BLaER1 (cell line): ENCODE measurements around the gene LGI2.
"Not testable (repeated sequence)": the region's sequence is repeated elsewhere in the genome, so short reads cannot be mapped to it uniquely, and the experiment has no call there.

Source experiments
- H3K27ac ChIP-seq: shearing (Covaris generic); formaldehyde crosslinking; 2 replicates; pipeline ENCODE4 v1.8.1; 2022
- H3K27me3 ChIP-seq: shearing (Covaris generic); formaldehyde crosslinking; 2 replicates; pipeline ENCODE4 v1.8.1; 2022
- H3K36me3 ChIP-seq: shearing (Covaris generic); formaldehyde crosslinking; 2 replicates; pipeline ENCODE4 v1.8.1; 2022
- H3K4me1 ChIP-seq: shearing (Covaris generic); formaldehyde crosslinking; 2 replicates; pipeline ENCODE4 v1.8.1; 2022
- H3K4me2 ChIP-seq: shearing (Covaris generic); formaldehyde crosslinking; 2 replicates; pipeline ENCODE4 v1.8.1; 2022
- H3K4me3 ChIP-seq: shearing (Covaris generic); formaldehyde crosslinking; 2 replicates; pipeline ENCODE4 v1.8.1; 2022
- H3K9ac ChIP-seq: shearing (Covaris generic); formaldehyde crosslinking; 2 replicates; pipeline ENCODE4 v1.8.1; 2022
- H3K9me3 ChIP-seq: shearing (Covaris generic); formaldehyde crosslinking; 2 replicates; pipeline ENCODE4 v1.8.1; 2022
- H4K20me1 ChIP-seq: shearing (Covaris generic); formaldehyde crosslinking; 2 replicates; pipeline ENCODE4 v1.8.1; 2022
- Cebpa-rat ChIP-seq: shearing (Covaris generic); IDR thresholded peaks from 2 replicates; pipeline ENCODE4 v1.8.1; 2022

The LGI2 gene

GRCh38 chr4:25065431-25065858, 34.7 kb upstream of the LGI2 start:
- Histone ChIP-seq H3K36me3 (no peaks in the 10 kb centered on the region), H4K20me1 (no peaks in the 10 kb centered on the region), H3K4me2 (no peak overlapping the region), H3K27me3 (no peaks in the 10 kb centered on the region), H3K4me1 (no peaks in the 10 kb centered on the region), H3K27ac (no peak overlapping the region), H3K9ac (no peak overlapping the region), H3K9me3 (no peaks in the 10 kb centered on the region; the same call in 1 of the 2 replicates), H3K4me3 (no peak overlapping the region)
- no peak for TF ChIP-seq Cebpa-rat

- H3K4me3 ChIP-seq, H3K9ac ChIP-seq, H3K4me1 ChIP-seq, H3K4me2 ChIP-seq, H3K9me3 ChIP-seq, H4K20me1 ChIP-seq, H3K27me3 ChIP-seq, H3K27ac ChIP-seq, H3K36me3 ChIP-seq: not testable (repeated sequence)
Observed at GRCh38 chr4:25064447-25064846, 33.7 kb upstream of the LGI2 start.

GRCh38 chr4:25063116-25063515, 32.4 kb upstream of the LGI2 start:
- no peak for TF ChIP-seq Cebpa-rat
- Histone ChIP-seq H3K4me2 (no peak overlapping the region), H3K27ac (no peak overlapping the region), H3K9ac (no peak overlapping the region), H3K4me1 (no peaks in the 10 kb centered on the region), H3K36me3 (no peaks in the 10 kb centered on the region), H4K20me1 (no peaks in the 10 kb centered on the region), H3K27me3 (no peaks in the 10 kb centered on the region), H3K4me3 (no peak overlapping the region), H3K9me3 (no peaks in the 10 kb centered on the region; the same call in 1 of the 2 replicates)

GRCh38 chr4:25062098-25062497, 31.4 kb upstream of the LGI2 start:
- no peaks in the 10 kb centered on the region for H3K4me1 ChIP-seq
- no peaks in the 10 kb centered on the region for H4K20me1 ChIP-seq
- no peak overlapping the region for H3K27ac ChIP-seq
- no peaks in the 10 kb centered on the region; the same call in 1 of the 2 replicates for H3K9me3 ChIP-seq
- H3K4me2 ChIP-seq: no peak overlapping the region
- H3K36me3 ChIP-seq: no peaks in the 10 kb centered on the region
- H3K27me3 ChIP-seq: no peaks in the 10 kb centered on the region
- no peak for TF ChIP-seq Cebpa-rat
- no peak overlapping the region for H3K9ac ChIP-seq
- no peak overlapping the region for H3K4me3 ChIP-seq

- H3K4me3 ChIP-seq: no peak overlapping the region
- H3K9ac ChIP-seq: no peak overlapping the region
- TF ChIP-seq Cebpa-rat: no peak
- no peak overlapping the region for H3K27ac ChIP-seq
- no peaks in the 10 kb centered on the region for H3K36me3 ChIP-seq
- H3K9me3 ChIP-seq: no peaks in the 10 kb centered on the region; the same call in 1 of the 2 replicates
- no peaks in the 10 kb centered on the region for H3K27me3 ChIP-seq
- H3K4me2 ChIP-seq: no peak overlapping the region
- no peaks in the 10 kb centered on the region for H3K4me1 ChIP-seq
- H4K20me1 ChIP-seq: no peaks in the 10 kb centered on the region
Observed at GRCh38 chr4:25061602-25062001, 30.9 kb upstream of the LGI2 start.

GRCh38 chr4:25060963-25061340, 30.2 kb upstream of the LGI2 start:
- Histone ChIP-seq H3K4me3 (no peak overlapping the region), H3K36me3 (no peaks in the 10 kb centered on the region), H3K9me3 (no peaks in the 10 kb centered on the region), H3K4me1 (no peaks in the 10 kb centered on the region), H3K9ac (no peak overlapping the region), H3K27me3 (no peaks in the 10 kb centered on the region), H3K27ac (no peak overlapping the region), H3K4me2 (no peak overlapping the region), H4K20me1 (no peaks in the 10 kb centered on the region)
- no peak for TF ChIP-seq Cebpa-rat

- no peaks in the 10 kb centered on the region for H3K9me3 ChIP-seq
- TF ChIP-seq Cebpa-rat: no peak
- H3K27ac ChIP-seq: no peak overlapping the region
- no peak overlapping the region for H3K4me3 ChIP-seq
- no peaks in the 10 kb centered on the region for H3K36me3 ChIP-seq
- no peaks in the 10 kb centered on the region for H3K27me3 ChIP-seq
- no peak overlapping the region for H3K4me2 ChIP-seq
- H3K4me1 ChIP-seq: no peaks in the 10 kb centered on the region
- H4K20me1 ChIP-seq: no peaks in the 10 kb centered on the region
- no peak overlapping the region for H3K9ac ChIP-seq
Observed at GRCh38 chr4:25060241-25060962, 29.7 kb upstream of the LGI2 start.

GRCh38 chr4:25059791-25060190, 29.0 kb upstream of the LGI2 start:
- no peaks in the 10 kb centered on the region for H3K36me3 ChIP-seq
- no peak overlapping the region for H3K9ac ChIP-seq
- H3K27ac ChIP-seq: no peak overlapping the region
- no peak overlapping the region for H3K4me2 ChIP-seq
- H3K27me3 ChIP-seq: no peaks in the 10 kb centered on the region
- no peaks in the 10 kb centered on the region for H3K4me1 ChIP-seq
- TF ChIP-seq Cebpa-rat: no peak
- no peak overlapping the region for H3K4me3 ChIP-seq
- no peaks in the 10 kb centered on the region for H4K20me1 ChIP-seq
- H3K9me3 ChIP-seq: no peaks in the 10 kb centered on the region

- H3K9ac ChIP-seq: no peak overlapping the region
- no peak overlapping the region for H3K27ac ChIP-seq
- no peak overlapping the region for H3K4me3 ChIP-seq
- H4K20me1 ChIP-seq: no peaks in the 10 kb centered on the region
- H3K9me3 ChIP-seq: no peaks in the 10 kb centered on the region
- no peaks in the 10 kb centered on the region for H3K4me1 ChIP-seq
- no peaks in the 10 kb centered on the region for H3K36me3 ChIP-seq
- no peak overlapping the region for H3K4me2 ChIP-seq
- no peaks in the 10 kb centered on the region for H3K27me3 ChIP-seq
- no peak for TF ChIP-seq Cebpa-rat
Observed at GRCh38 chr4:25058796-25059195, 28.1 kb upstream of the LGI2 start.

- Histone ChIP-seq H3K36me3 (no peaks in the 10 kb centered on the region), H3K27me3 (no peaks in the 10 kb centered on the region), H4K20me1 (no peaks in the 10 kb centered on the region), H3K9ac (no peak overlapping the region), H3K4me2 (no peak overlapping the region), H3K4me1 (no peaks in the 10 kb centered on the region), H3K9me3 (no peaks in the 10 kb centered on the region), H3K27ac (no peak overlapping the region), H3K4me3 (no peak overlapping the region)
- TF ChIP-seq Cebpa-rat: no peak
Observed at GRCh38 chr4:25057299-25057698, 26.6 kb upstream of the LGI2 start.

GRCh38 chr4:25052037-25052436, 21.3 kb upstream of the LGI2 start:
- H3K27me3 ChIP-seq, H3K27ac ChIP-seq, H3K9ac ChIP-seq, H3K9me3 ChIP-seq, H4K20me1 ChIP-seq, H3K4me2 ChIP-seq, H3K4me3 ChIP-seq, H3K36me3 ChIP-seq, H3K4me1 ChIP-seq: not testable (repeated sequence)
